Activated CD4-positive, alpha-beta T cell treated with anti-CD3 and anti-CD28 coated beads for 36 hours (primary cell): ENCODE results near the gene IKZF2. TPM values are rescaled to one million over a fixed set of nuclear protein-coding genes. Genes with fewer than 3 reads are reported as not detected.

Experiments used
- ATAC-seq: fragments of 200-7000 bp; cut with Tn5 transposase; one replicate; pipeline ENCODE4 v1.10.0; 2021; ENCODE audit warnings: mild to moderate bottlenecking, moderate library complexity
- CTCF ChIA-PET: fragments of 350-600 bp; sonication (Branson Sonifier 250); formaldehyde crosslinking; loops from one replicate; lab custom pipeline; 2021; ENCODE audit warnings: antibody characterized with exemption; lab: Charles Lee
- POLR2A ChIA-PET: fragments of 350-600 bp; sonication (Branson Sonifier 250); formaldehyde crosslinking; loops from one replicate; lab custom pipeline; 2021; ENCODE audit warnings: antibody characterized with exemption, inconsistent platforms; lab: Charles Lee
- DNase-seq: peaks from one replicate; pipeline ENCODE4 v3.0.0-alpha.2; 2020
- H3K27ac Mint-ChIP-seq: one replicate; pipeline ENCODE4 v1.8.0; 2021; ENCODE audit warnings: mixed read lengths
- H3K27me3 Mint-ChIP-seq: one replicate; pipeline ENCODE4 v1.8.0; 2021; ENCODE audit warnings: mixed read lengths
- H3K36me3 Mint-ChIP-seq: one replicate; pipeline ENCODE4 v1.8.0; 2021; ENCODE audit warnings: low read depth, mixed read lengths
- H3K4me1 Mint-ChIP-seq: one replicate; pipeline ENCODE4 v1.8.0; 2021; ENCODE audit warnings: mixed read lengths
- H3K4me3 Mint-ChIP-seq: one replicate; pipeline ENCODE4 v1.8.0; 2021; ENCODE audit warnings: mild to moderate bottlenecking, moderate library complexity, mixed read lengths
- H3K9me3 Mint-ChIP-seq: one replicate; pipeline ENCODE4 v1.8.0; 2021; ENCODE audit warnings: low read depth, mixed read lengths
- intact Hi-C, 2 experiments: fragments of 100-400 bp; cut with DNase I in 1 of 2; cut with micrococcal nuclease in 1 of 2; formaldehyde crosslinking; loops; one replicate each; pipeline versions ENCODE4 v1.14.2 to v1.15.1; 2022 to 2024; cut with DNase I, micrococcal nuclease
- total RNA-seq, 2 experiments: library from RNA; stranded (reverse); gene quantifications; one replicate each; pipeline ENCODE4 v1.2.3, GENCODE V29; 2021

Gene IKZF2
- total RNA-seq, 2 experiments from 2014 or later = 6.3 to 8.3 TPM

- no peaks in the 10 kb centered on the region for H3K36me3 Mint-ChIP-seq
- H3K4me3 Mint-ChIP-seq = no peak overlapping the region
- no peaks in the 10 kb centered on the region for H3K9me3 Mint-ChIP-seq
- no peaks in the 10 kb centered on the region for H3K27me3 Mint-ChIP-seq
- CTCF ChIA-PET = interaction anchor here (0.7 to 1.5 kb wide), 2 partner anchors 8 to 11 kb away, joined by 3 to 4 read pairs; no protein-coding TSS in a partner anchor
- DNase-seq (no peak), ATAC-seq (no peak)
- no peaks in the 10 kb centered on the region for H3K4me1 Mint-ChIP-seq
- H3K27ac Mint-ChIP-seq = no peak overlapping the region
- intact Hi-C loops = no loop called here
- POLR2A ChIA-PET = no interaction called here
Observed at GRCh38 chr2:213171147-213171546, 19.7 kb upstream of the IKZF2 start.

- CTCF ChIA-PET = no interaction called here
- POLR2A ChIA-PET = no interaction called here
- no peaks in the 10 kb centered on the region for H3K4me1 Mint-ChIP-seq
Observed at GRCh38 chr2:213167271-213167930, 16.0 kb upstream of the IKZF2 start.

DNA sequence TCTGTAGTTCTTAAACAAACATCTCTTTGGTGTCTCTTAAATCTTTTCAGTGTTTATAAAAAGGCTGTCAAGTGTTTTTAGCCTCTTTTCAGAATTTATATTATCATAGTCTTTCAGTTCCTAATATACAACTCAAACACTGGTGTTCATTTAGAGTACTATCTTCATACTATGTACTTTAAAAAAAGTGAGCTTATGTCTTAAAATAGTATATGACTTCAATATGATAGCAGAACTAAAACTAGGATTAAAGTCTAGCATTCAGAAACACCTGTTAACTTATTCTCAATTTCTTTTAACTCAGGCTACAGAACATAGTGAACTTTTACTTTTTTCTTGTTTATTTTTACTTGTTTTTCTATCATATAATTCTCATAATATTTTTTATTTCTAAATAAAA, 14.7 kb upstream of the IKZF2 start:
- CTCF ChIA-PET = no interaction called here
- POLR2A ChIA-PET = no interaction called here
- intact Hi-C loops = no loop called here
- no peak overlapping the region for H3K27ac Mint-ChIP-seq
- no peaks in the 10 kb centered on the region for H3K4me1 Mint-ChIP-seq
- no peaks in the 10 kb centered on the region for H3K27me3 Mint-ChIP-seq
- H3K9me3 Mint-ChIP-seq = no peaks in the 10 kb centered on the region
- H3K4me3 Mint-ChIP-seq = no peak overlapping the region
- DNase-seq = no peak
- H3K36me3 Mint-ChIP-seq = no peaks in the 10 kb centered on the region
- ATAC-seq = no peak

More at GRCh38 chr2:213167271-213167930, 16.0 kb upstream of the IKZF2 start:
- DNase-seq (no peak), ATAC-seq (no peak)
- H3K4me3 Mint-ChIP-seq = no peak overlapping the region
- intact Hi-C loops = no loop called here
- no peaks in the 10 kb centered on the region for H3K27me3 Mint-ChIP-seq
- H3K9me3 Mint-ChIP-seq = no peaks in the 10 kb centered on the region
- H3K36me3 Mint-ChIP-seq = no peaks in the 10 kb centered on the region
- H3K27ac Mint-ChIP-seq = no peak overlapping the region

- H3K9me3 Mint-ChIP-seq = no peaks in the 10 kb centered on the region
- no peaks in the 10 kb centered on the region for H3K4me1 Mint-ChIP-seq
- CTCF ChIA-PET = interaction anchor here (0.7 kb wide), 1 partner anchor 384 kb away, joined by 3 read pairs; no protein-coding TSS in a partner anchor
- ATAC-seq = no peak
- POLR2A ChIA-PET = no interaction called here
- DNase-seq = no peak
- H3K27ac Mint-ChIP-seq = no peak overlapping the region
- H3K4me3 Mint-ChIP-seq = no peak overlapping the region
- H3K27me3 Mint-ChIP-seq = no peaks in the 10 kb centered on the region
- H3K36me3 Mint-ChIP-seq = no peaks in the 10 kb centered on the region
- intact Hi-C loops = no loop called here
Observed at GRCh38 chr2:213164263-213164662, 12.9 kb upstream of the IKZF2 start.

DNA sequence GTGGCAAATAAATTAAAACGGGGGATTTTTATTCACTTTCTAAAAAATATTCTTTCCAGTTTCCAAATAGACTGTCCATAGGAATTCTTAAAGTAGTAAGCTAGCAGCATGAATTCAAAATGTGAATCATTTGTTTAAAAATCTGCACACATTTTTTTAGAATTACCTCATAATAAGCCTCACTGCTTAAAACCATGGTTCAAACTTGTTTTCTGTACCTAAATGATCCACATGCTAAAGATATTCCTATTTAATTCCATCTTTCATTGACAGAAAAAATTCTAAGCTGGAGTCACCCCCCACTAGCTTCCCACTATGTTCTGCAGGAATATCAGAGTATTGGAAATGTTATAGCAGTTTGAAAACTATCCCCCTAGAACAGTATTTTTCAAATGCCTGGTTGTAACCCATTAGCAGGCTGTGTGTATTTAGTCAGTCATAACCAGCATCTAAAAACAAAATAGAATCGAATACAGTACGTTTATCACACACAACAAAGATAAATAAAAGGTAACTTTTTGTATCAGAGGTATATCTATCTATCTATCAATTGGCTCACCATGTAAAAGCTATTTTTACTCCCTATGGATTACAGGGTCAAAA, 11.2 kb upstream of the IKZF2 start:
- Mint-ChIP-seq H3K27me3 (no peaks in the 10 kb centered on the region), H3K4me1 (no peaks in the 10 kb centered on the region), H3K27ac (no peak overlapping the region), H3K36me3 (no peaks in the 10 kb centered on the region), H3K9me3 (no peaks in the 10 kb centered on the region), H3K4me3 (no peak overlapping the region)
- DNase-seq (no peak), ATAC-seq (no peak)
- intact Hi-C loops = no loop called here
- ChIA-PET CTCF (interaction anchor here (0.6 kb wide), 1 partner anchor 311 kb away, joined by 3 read pairs; no protein-coding TSS in a partner anchor), POLR2A (no interaction called here)

DNA sequence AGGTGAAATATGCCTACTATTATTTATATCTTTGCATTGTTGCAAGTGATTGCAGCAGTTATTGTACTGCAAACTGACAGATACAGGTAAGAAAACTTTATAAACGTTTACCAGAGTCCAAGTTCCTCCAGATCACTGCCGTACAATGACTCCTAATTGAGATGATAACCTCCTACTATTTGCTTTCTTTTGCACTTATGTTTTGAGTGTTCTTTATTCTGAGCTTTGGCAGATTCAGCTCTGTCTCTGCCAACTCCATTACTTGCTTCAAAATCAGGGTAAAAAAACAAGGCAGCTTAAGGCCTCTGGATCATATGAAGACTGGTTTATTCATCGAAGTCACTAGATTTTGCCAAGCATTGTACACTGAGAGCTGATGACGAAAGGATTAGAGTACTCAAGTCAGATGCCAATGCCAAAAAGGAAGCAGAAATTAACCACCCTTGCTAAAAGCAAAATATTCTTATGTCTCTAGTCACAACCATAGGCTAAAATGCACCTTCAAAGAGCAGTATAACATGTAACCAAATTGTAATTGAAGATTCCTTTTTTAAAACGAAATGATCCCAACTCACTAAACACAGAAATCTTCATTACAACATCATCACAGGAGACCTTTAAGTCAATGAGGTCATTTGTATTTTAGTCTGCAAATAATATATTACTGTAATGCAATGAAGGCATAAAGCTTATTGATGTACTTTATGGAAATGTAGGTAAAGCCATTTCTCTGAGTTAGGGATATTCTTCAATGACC, 10.5 kb upstream of the IKZF2 start:
- ATAC-seq (no peak), DNase-seq (no peak)
- Mint-ChIP-seq H3K27ac (no peak overlapping the region), H3K4me3 (no peak overlapping the region), H3K27me3 (no peaks in the 10 kb centered on the region), H3K4me1 (peaks cover under 1% of the 10 kb centered on the region), H3K9me3 (no peaks in the 10 kb centered on the region), H3K36me3 (no peaks in the 10 kb centered on the region)
- CTCF ChIA-PET = interaction anchor here (0.6 kb wide), 1 partner anchor 310 kb away, joined by 3 read pairs; no protein-coding TSS in a partner anchor
- intact Hi-C loops = no loop called here
- POLR2A ChIA-PET = no interaction called here

GRCh38 chr2:213159768-213160167, 8.4 kb upstream of the IKZF2 start:
- H3K27ac Mint-ChIP-seq = no peak overlapping the region
- H3K27me3 Mint-ChIP-seq = peaks cover 4% of the 10 kb centered on the region
- no peak overlapping the region for H3K4me3 Mint-ChIP-seq
- H3K36me3 Mint-ChIP-seq = no peaks in the 10 kb centered on the region
- peaks cover 5% of the 10 kb centered on the region for H3K4me1 Mint-ChIP-seq
- ATAC-seq = no peak
- H3K9me3 Mint-ChIP-seq = no peaks in the 10 kb centered on the region
- intact Hi-C loops = no loop called here
- ChIA-PET POLR2A (no interaction called here), CTCF (interaction anchor here (0.6 to 1.1 kb wide), 3 partner anchors 12 to 492 kb away, joined by 3 to 4 read pairs (median 3); no protein-coding TSS in a partner anchor)
- DNase-seq = no peak

GRCh38 chr2:213157242-213157641, 5.8 kb upstream of the IKZF2 start:
- Mint-ChIP-seq H3K4me3 (no peak overlapping the region), H3K36me3 (no peaks in the 10 kb centered on the region), H3K27me3 (peaks cover 12% of the 10 kb centered on the region), H3K9me3 (no peaks in the 10 kb centered on the region), H3K27ac (no peak overlapping the region), H3K4me1 (peaks cover 16% of the 10 kb centered on the region)
- intact Hi-C loops = no loop called here
- DNase-seq (peak; percentile 22), ATAC-seq (peak; percentile 77)
- CTCF ChIA-PET = interaction anchor here (0.6 kb wide), 1 partner anchor 187 kb away, joined by 4 read pairs; no protein-coding TSS in a partner anchor
- POLR2A ChIA-PET = no interaction called here

GRCh38 chr2:213156717-213157116, 5.3 kb upstream of the IKZF2 start:
- Mint-ChIP-seq H3K4me1 (peaks cover 17% of the 10 kb centered on the region), H3K9me3 (no peaks in the 10 kb centered on the region), H3K36me3 (no peaks in the 10 kb centered on the region), H3K27ac (no peak overlapping the region), H3K4me3 (no peak overlapping the region), H3K27me3 (peaks cover 12% of the 10 kb centered on the region)
- ATAC-seq = no peak
- intact Hi-C loops = no loop called here
- DNase-seq = no peak
- CTCF ChIA-PET = interaction anchor here (0.6 kb wide), 1 partner anchor 186 kb away, joined by 4 read pairs; no protein-coding TSS in a partner anchor
- POLR2A ChIA-PET = no interaction called here

DNA sequence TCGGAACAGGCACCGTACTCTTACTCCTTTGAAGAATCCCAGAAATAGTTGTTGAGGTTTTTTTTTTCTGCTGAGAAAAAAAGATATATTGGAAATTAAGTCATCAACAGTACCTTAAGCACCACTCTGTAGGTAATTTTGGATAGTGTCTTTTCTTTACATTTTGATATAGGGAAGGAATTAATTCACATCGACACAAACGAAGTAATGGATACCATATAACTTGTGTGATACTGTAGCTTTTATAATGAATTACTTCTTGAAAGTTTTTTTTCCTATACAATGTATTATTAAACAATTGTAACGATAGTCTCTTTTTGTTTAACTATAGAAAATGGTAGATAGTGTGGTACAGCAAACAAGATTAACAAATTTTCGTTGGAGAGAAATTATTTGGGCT, 1.5 kb upstream of the IKZF2 start:
- H3K27me3 Mint-ChIP-seq = peaks cover 32% of the 10 kb centered on the region
- ATAC-seq = no peak
- H3K27ac Mint-ChIP-seq = peak overlapping the region; percentile 77
- peaks cover 39% of the 10 kb centered on the region for H3K4me1 Mint-ChIP-seq
- ChIA-PET CTCF (interaction anchor here (0.7 to 1.9 kb wide), 8 partner anchors 8 to 375 kb away, joined by 3 to 12 read pairs (median 4); no protein-coding TSS in a partner anchor), POLR2A (no interaction called here)
- no peaks in the 10 kb centered on the region for H3K36me3 Mint-ChIP-seq
- intact Hi-C loops = loop anchor here (1.0 to 5.0 kb wide), 8 partner anchors 34 to 467 kb away; partner anchors contain the start of gene SPAG16 (in 1 of the 2)
- no peaks in the 10 kb centered on the region for H3K9me3 Mint-ChIP-seq
- no peak for DNase-seq
- H3K4me3 Mint-ChIP-seq = peak overlapping the region; percentile 88
